Muscle layer of duodenum (tissue), 2 donors: ENCODE results near the gene FES.
"Not testable (repeated sequence)": the region's sequence is repeated elsewhere in the genome, so short reads cannot be mapped to it uniquely, and the experiment has no call there.

Source experiments
- H3K27ac ChIP-seq: one replicate; pipeline ENCODE4 v1.7.0; 2013; ENCODE audit warnings: mild to moderate bottlenecking, low read length
- H3K27me3 ChIP-seq: one replicate; pipeline ENCODE4 v1.7.0; 2013; ENCODE audit warnings: low read depth, mild to moderate bottlenecking, control low read depth, low read length
- H3K36me3 ChIP-seq, 2 donors: one replicate each; pipeline ENCODE4 v1.7.0; 2013; ENCODE audit warnings: low read length in 2 of 2, control low read depth in 1 of 2, mild to moderate bottlenecking in 1 of 2; ENCODE audit not compliant: insufficient read depth in 2 of 2, control insufficient read depth in 1 of 2
- H3K4me1 ChIP-seq, 2 donors: one replicate each; pipeline ENCODE4 v1.7.0; 2013; ENCODE audit warnings: low read length in 2 of 2, mild to moderate bottlenecking in 2 of 2, control low read depth in 1 of 2, moderate library complexity in 1 of 2; ENCODE audit not compliant: insufficient read depth in 2 of 2, control insufficient read depth in 1 of 2
- H3K4me3 ChIP-seq, 2 donors: one replicate each; pipeline ENCODE4 v1.7.0; 2013; ENCODE audit warnings: low read length in 2 of 2, low read depth in 1 of 2, mild to moderate bottlenecking in 1 of 2
- H3K9me3 ChIP-seq, 2 donors: one replicate each; pipeline ENCODE4 v1.7.0; 2013; ENCODE audit warnings: low read length in 2 of 2, control low read depth in 1 of 2, mild to moderate bottlenecking in 1 of 2; ENCODE audit not compliant: control insufficient read depth in 1 of 2
- donor health status: healthy.

The FES gene

DNA sequence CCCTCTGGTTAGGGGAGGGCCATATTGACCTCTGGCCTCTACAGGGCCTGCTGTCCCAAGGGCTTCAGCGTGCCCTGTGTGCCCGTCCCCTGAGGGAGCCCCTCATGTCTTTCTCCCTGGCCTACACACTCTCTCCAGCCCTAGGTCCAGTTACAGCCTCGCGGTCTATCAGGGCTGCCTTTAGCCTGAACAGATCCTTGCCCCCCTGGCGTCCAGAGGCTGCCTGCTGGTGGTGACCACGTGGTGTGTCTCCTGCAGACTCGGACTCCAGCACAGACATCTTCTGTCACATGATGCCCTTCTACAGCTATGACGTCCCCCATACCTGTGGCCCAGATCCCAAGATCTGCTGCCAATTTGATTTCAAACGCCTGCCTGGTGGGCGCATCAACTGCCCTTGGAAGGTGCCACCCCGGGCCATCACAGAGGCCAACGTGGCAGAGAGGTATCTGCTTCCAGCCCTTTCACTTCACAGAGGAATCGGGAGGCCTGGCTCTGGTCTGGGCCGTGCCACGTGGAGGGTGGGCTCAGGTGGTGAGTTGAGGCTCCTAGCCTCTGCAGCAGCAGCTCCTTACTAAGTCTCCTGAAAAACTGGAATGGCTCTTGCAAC lies 22.9 kb downstream of the FES start:
- H3K9me3 ChIP-seq: no peaks in the 10 kb centered on the region
- H3K4me1 ChIP-seq: peaks cover 8 to 11% of the 10 kb centered on the region in 2 donors
- H3K36me3 ChIP-seq: peaks cover 49 to 69% of the 10 kb centered on the region in 2 donors
- H3K4me3 ChIP-seq: no peak overlapping the region
- H3K27ac ChIP-seq: no peak overlapping the region
- H3K27me3 ChIP-seq: no peaks in the 10 kb centered on the region

DNA sequence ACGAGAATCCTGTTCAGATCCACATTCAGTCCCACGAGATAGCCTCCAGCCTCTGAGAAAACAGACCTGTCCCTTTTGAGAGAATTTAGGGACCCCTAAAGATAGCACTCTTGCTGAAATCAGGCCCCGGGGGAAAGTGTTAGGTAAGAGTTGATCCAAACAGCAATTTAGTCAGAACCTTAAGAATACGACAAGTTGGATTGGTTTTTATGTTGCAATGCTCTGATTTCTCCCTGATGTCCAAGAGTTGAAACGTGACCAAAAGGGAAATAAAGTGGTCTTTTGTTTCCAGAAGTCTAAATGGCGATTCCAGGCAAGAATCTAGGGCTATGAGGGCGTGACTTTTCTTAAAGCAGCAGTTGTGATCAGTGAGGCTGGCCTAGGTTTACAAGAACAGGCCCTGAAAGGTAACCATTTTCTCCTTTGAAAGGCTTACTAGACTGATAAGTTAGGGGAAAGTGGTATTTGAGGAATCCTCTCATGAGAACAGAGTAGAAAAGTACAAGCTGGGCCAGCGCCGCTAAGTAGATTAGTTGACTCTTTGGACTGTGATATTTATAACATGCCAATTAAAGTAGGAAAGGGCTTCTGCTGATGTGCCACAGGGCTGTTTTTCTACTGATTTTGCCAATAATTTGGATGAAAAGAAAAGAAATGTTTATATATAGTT lies 23.7 kb downstream of the FES start:
- Histone ChIP-seq H3K9me3 (no peaks in the 10 kb centered on the region), H3K36me3 (peaks cover 57 to 77% of the 10 kb centered on the region in 2 donors), H3K27me3 (no peaks in the 10 kb centered on the region)

DNA sequence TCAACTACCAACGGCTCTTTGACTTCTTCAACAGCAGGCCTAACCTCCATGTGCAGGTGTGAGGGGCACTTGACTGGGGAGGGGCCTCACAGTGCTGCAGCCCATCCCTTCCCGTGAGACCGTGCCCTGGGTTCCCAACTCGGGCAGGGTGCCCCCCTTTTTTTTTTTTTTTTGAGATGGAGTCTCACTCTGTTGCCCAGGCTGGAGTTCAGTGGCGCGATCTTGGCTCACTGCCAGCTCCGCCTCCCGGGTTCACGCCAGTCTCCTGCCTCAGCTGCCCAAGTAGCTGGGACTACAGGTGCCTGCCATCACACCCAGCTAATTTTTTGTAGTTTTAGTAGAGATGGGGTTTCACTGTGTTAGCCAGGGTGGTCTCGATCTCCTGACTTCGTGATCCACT lies 25.1 kb downstream of the FES start:
- not testable (repeated sequence) for H3K9me3 ChIP-seq, H3K4me1 ChIP-seq, H3K4me3 ChIP-seq, H3K27ac ChIP-seq, H3K27me3 ChIP-seq
- peaks cover 67 to 91% of the 10 kb centered on the region in 2 donors for H3K36me3 ChIP-seq

More for the DNA sequence above, 23.7 kb downstream of the FES start:
- Histone ChIP-seq H3K27ac (no peak overlapping the region), H3K4me3 (no peak overlapping the region), H3K4me1 (peaks cover 8 to 11% of the 10 kb centered on the region in 2 donors)

DNA sequence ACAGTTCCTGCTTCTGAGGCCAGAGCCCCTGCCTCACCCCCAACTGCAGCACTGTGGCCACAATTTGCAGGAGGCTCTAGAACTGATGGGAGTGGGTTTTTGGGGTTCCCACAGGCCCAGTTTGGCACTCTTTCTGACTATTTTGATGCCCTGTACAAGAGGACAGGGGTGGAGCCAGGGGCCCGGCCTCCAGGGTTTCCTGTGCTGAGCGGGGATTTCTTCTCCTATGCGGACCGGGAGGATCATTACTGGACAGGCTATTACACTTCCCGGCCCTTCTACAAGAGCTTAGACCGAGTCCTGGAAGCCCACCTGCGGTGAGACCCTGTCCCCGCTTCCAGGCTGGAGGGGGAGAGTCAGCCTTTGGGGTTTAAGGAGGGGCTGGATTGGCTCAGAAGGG lies 25.7 kb downstream of the FES start:
- peaks cover 70 to 97% of the 10 kb centered on the region in 2 donors for H3K36me3 ChIP-seq

DNA sequence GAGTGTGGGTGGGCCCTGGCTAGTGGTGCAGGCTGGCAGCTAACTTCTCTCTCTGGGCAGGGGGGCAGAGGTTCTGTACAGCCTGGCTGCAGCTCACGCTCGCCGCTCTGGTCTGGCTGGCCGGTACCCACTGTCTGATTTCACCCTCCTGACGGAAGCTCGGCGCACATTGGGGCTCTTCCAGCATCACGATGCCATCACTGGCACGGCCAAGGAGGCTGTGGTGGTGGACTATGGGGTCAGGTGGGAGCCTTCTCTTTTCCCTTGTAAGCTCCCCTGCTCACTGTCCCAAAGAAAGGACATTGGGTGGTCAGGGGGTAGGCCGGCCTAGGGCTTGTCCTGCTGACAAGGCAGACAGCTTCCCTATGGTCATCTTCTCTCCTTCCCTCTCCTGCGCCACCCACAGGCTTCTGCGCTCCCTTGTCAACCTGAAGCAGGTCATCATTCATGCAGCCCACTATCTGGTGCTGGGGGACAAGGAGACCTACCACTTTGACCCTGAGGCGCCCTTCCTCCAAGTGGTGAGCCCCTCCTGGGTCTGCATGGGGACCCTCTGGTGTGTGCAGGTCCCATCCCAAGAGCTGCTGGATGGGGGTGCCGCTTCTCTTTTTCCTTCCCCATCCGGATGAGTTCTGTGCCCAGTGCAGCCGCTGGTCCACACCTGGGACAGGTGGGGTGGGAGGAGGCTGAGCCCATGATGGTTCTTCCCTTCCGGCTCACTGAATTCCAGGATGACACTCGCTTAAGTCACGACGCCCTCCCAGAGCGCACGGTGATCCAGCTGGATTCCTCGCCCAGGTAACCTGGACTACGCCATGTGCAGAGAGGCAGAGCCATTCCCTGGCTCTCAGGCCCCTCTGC lies 26.4 kb downstream of the FES start:
- Histone ChIP-seq H3K27me3 (no peaks in the 10 kb centered on the region), H3K9me3 (no peaks in the 10 kb centered on the region), H3K36me3 (peaks cover 72 to 96% of the 10 kb centered on the region in 2 donors), H3K4me1 (peaks cover 0 to 4% of the 10 kb centered on the region in 2 donors), H3K27ac (no peak overlapping the region), H3K4me3 (no peak overlapping the region)

More for the DNA sequence above, 25.7 kb downstream of the FES start:
- Histone ChIP-seq H3K4me3 (no peak overlapping the region), H3K27ac (no peak overlapping the region), H3K27me3 (no peaks in the 10 kb centered on the region), H3K4me1 (peaks cover 0 to 4% of the 10 kb centered on the region in 2 donors), H3K9me3 (no peaks in the 10 kb centered on the region)

DNA sequence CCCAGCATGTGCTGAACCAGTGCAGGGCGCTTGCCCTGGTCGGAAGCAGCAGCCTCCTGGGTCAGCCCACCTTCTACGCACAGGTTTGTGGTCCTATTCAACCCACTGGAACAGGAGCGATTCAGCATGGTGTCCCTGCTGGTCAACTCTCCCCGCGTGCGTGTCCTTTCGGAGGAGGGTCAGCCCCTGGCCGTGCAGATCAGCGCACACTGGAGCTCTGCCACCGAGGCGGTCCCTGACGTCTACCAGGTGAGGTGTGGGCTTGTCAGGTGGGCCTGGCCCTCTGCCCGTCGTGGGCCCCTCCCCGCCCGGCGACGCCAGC lies 27.0 kb downstream of the FES start:
- Histone ChIP-seq H3K4me1 (peaks cover 0 to 4% of the 10 kb centered on the region in 2 donors), H3K36me3 (peaks cover 68 to 96% of the 10 kb centered on the region in 2 donors), H3K4me3 (no peak overlapping the region), H3K9me3 (no peaks in the 10 kb centered on the region), H3K27me3 (no peaks in the 10 kb centered on the region), H3K27ac (no peak overlapping the region)

DNA sequence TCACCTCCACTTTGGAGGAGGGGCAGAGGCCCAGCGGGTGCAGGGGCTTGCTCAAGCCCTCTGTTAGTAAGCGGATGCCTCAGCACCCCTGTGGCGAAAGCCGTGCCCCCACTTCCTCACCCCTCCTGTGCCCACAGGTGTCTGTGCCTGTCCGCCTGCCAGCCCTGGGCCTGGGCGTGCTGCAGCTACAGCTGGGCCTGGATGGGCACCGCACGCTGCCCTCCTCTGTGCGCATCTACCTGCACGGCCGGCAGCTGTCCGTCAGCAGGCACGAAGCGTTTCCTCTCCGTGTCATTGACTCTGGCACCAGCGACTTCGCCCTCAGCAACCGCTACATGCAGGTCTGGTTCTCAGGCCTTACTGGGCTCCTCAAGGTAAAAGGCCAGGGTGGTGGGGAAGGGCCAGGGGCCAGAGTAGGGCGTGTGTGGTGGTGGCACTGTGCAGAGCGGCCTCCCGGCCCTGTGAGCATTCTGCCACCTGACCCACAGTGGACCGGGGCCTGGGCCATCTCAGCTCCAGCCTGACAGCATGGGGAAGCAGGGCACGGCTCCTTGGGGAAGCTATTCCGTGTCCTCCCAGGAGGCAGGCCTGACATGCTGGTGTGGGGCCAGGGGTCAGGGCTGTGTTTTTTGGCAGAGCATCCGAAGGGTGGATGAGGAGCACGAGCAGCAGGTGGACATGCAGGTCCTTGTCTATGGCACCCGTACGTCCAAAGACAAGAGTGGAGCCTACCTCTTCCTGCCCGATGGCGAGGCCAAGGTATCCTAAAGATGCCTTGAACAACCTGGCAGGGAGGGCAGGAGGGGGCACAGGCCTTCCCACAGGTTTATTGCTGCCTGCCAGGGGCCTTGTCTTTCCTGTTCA lies 27.8 kb downstream of the FES start:
- no peak overlapping the region for H3K4me3 ChIP-seq
- no peaks in the 10 kb centered on the region for H3K9me3 ChIP-seq
- H3K27ac ChIP-seq: no peak overlapping the region
- H3K4me1 ChIP-seq: peaks cover 0 to 4% of the 10 kb centered on the region in 2 donors
- H3K36me3 ChIP-seq: peaks cover 71 to 95% of the 10 kb centered on the region in 2 donors
- H3K27me3 ChIP-seq: no peaks in the 10 kb centered on the region

DNA sequence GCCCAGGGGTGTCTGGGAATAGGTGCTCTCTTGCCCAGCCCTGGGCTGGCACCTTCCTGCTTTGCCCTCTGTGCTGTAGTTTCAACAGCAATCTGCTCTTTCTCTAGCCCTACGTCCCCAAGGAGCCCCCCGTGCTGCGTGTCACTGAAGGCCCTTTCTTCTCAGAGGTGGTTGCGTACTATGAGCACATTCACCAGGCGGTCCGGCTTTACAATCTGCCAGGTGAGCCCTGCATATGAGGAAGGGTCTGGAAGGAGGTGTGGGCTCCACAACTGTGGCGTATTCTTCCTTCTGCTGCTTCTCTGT lies 28.4 kb downstream of the FES start:
- Histone ChIP-seq H3K9me3 (no peaks in the 10 kb centered on the region), H3K4me1 (peaks cover 0 to 4% of the 10 kb centered on the region in 2 donors), H3K4me3 (no peak overlapping the region), H3K36me3 (peaks cover 71 to 94% of the 10 kb centered on the region in 2 donors), H3K27ac (no peak overlapping the region), H3K27me3 (no peaks in the 10 kb centered on the region)

DNA sequence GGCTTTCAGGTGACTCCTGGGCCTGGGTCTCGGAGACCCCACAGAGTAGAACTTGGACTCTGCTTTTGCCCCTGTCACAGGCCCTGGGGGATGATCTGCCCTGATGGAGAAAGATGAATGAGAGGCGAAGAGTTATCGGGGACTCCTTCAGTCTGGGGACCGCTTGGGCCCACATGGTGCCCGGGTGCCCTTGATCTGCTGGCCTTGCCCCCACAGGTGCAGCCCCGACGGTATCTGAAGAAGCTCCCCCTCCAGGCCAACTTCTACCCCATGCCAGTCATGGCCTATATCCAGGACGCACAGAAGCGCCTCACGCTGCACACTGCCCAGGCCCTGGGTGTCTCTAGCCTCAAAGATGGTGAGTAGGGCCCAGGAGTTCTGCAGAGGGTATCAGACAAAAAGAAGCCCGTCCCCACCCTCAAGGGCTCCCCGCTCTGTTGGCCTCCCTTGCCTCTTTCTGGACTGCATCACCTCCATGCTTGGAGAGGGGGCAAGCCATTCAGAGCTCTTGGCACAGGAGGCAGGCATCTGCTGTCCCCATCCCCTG lies 29.2 kb downstream of the FES start:
- H3K9me3 ChIP-seq: no peaks in the 10 kb centered on the region
- H3K27me3 ChIP-seq: no peaks in the 10 kb centered on the region
- H3K36me3 ChIP-seq: peaks cover 73 to 97% of the 10 kb centered on the region in 2 donors
- H3K4me3 ChIP-seq: no peak overlapping the region
- H3K27ac ChIP-seq: no peak overlapping the region
- no peaks in the 10 kb centered on the region for H3K4me1 ChIP-seq

DNA sequence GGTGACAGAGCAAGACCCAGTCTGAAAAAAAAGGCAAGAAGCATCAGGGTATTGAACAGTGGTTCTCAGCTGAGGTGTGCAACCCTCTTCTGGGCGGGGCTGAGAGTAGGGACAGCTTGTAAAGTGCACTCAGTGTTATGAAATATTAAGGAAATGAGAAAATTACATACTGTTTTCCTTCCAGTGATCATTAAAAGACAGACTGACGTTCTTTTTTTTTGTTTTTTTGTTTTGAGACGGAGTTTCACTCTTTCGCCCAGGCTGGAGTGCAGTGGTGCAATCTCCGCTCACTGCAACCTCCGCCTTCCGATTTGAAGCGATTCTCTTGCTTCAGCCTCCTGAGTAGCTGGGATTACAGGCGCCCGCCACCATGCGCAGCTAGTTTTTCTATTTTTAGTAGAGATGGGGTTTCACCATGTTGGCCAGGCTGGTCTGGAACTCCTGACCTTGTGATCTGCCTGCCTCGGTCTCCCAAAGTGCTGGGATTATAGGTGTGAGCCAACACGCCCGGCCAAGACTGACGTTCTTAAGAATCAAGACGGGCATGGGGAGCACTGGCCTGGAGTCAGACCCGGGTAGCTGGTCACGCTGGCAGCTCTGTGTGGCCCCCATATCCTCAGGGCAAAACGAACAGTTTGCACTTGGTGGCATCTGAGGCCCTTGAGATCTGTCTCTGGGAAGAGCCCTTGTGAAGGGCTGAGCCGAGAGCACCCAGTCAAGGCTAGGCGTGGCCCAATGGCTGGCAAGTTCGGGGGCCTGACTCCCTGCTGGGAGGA lies 30.2 kb downstream of the FES start:
- no peaks in the 10 kb centered on the region for H3K4me1 ChIP-seq
- H3K36me3 ChIP-seq: peaks cover 82 to 97% of the 10 kb centered on the region in 2 donors
- H3K27me3 ChIP-seq: no peaks in the 10 kb centered on the region
- no peak overlapping the region for H3K27ac ChIP-seq
- H3K4me3 ChIP-seq: no peak overlapping the region
- no peaks in the 10 kb centered on the region for H3K9me3 ChIP-seq
